GM12878 (cell line): ENCODE results near the gene FAAP100. TPM values are rescaled to one million over a fixed set of nuclear protein-coding genes. Genes with fewer than 3 reads are reported as not detected.

Source experiments
- ATAC-seq: fragments of 200-7000 bp; cut with Tn5 transposase; 3 replicates; pipeline ENCODE4 v1.9.1; 2020; ENCODE audit warnings: mild to moderate bottlenecking, moderate library complexity
- BruUV-seq: library from RNA; stranded (reverse); fragments of 400-500 nt; replicated peaks from 2 replicates; lab custom pipeline; 2021; lab: Mats Ljungman, UMichigan
- CTCF ChIA-PET: fragments of 300-600 bp; sonication (Branson Sonifier 250); formaldehyde crosslinking; extraction: SDS; loops from one replicate; lab custom pipeline; 2021; ENCODE audit warnings: inconsistent platforms; lab: Yijun Ruan, JAX
- POLR2A ChIA-PET: fragments of 350-600 bp; formaldehyde crosslinking; extraction: SDS; loops from one replicate; lab custom pipeline; 2021; ENCODE audit warnings: inconsistent platforms; lab: Charles Lee
- RAD21 ChIA-PET: fragments of 300-600 bp; sonication (Branson Sonifier 250); formaldehyde crosslinking; loops from one replicate; lab custom pipeline; 2023; ENCODE audit warnings: antibody characterized with exemption; ENCODE audit not compliant: unreplicated experiment; lab: Charles Lee
- SMC1A ChIA-PET: fragments of 300-600 bp; sonication (Branson Sonifier 250); formaldehyde crosslinking; loops from one replicate; lab custom pipeline; 2023; ENCODE audit not compliant: unreplicated experiment, uncharacterized antibody; lab: Charles Lee
- DNase-seq: peaks from one replicate; pipeline ENCODE4 v3.0.0-alpha.2; 2011; ENCODE audit warnings: low read depth, low spot score
- FAIRE-seq: peaks from 3 replicates; lab custom pipeline; 2011; peaks lifted over from hg19 to GRCh38; lab: Jason Lieb, UNC
- H2AFZ ChIP-seq: 2 replicates; pipeline ENCODE4 v1.6.0; 2011; ENCODE audit warnings: low read depth, low read length, control low read depth; ENCODE audit not compliant: control insufficient read depth
- H3K27ac ChIP-seq: 2 replicates; pipeline ENCODE4 v1.5.1; 2011; ENCODE audit warnings: control low read depth; ENCODE audit not compliant: control insufficient read depth, insufficient read depth
- H3K27me3 ChIP-seq, 2 experiments: replicated peaks in 1 of 2; 2 replicates each; pipeline versions ENCODE4 v1.6.0 to v1.6.1; 2011; ENCODE audit warnings: low read length in 1 of 2; ENCODE audit not compliant: control insufficient read depth in 2 of 2, insufficient read depth in 2 of 2
- H3K36me3 ChIP-seq, 2 experiments: 2 replicates each; pipeline ENCODE4 v1.5.1; 2011; ENCODE audit warnings: low read length in 1 of 2; ENCODE audit not compliant: control insufficient read depth in 2 of 2, insufficient read depth in 2 of 2
- H3K4me1 ChIP-seq: 2 replicates; pipeline ENCODE4 v1.6.1; 2011; ENCODE audit warnings: mild to moderate bottlenecking, low read length, moderate library complexity, mixed read lengths; ENCODE audit not compliant: control insufficient read depth, insufficient read depth
- H3K4me2 ChIP-seq: 2 replicates; pipeline ENCODE4 v1.6.0; 2011; ENCODE audit warnings: control low read depth; ENCODE audit not compliant: control insufficient read depth, insufficient read depth
- H3K4me3 ChIP-seq: fragments of 200-600 bp; sonication (generic); 2 replicates; pipeline ENCODE4 v1.5.1; 2016
- H3K79me2 ChIP-seq: 2 replicates; pipeline ENCODE4 v1.6.0; 2011; ENCODE audit warnings: low read length; ENCODE audit not compliant: control insufficient read depth, insufficient read depth
- H3K9ac ChIP-seq: 2 replicates; pipeline ENCODE4 v1.8.0; 2011; ENCODE audit warnings: low read length, control low read depth, mixed read lengths; ENCODE audit not compliant: control insufficient read depth, insufficient read depth
- H3K9me3 ChIP-seq: replicated peaks from 3 replicates; pipeline ENCODE4 v1.5.1; 2011; ENCODE audit warnings: mild to moderate bottlenecking, low read length; ENCODE audit not compliant: control insufficient read depth, insufficient read depth
- H4K20me1 ChIP-seq: 2 replicates; pipeline ENCODE4 v1.6.0; 2011; ENCODE audit not compliant: control insufficient read depth, insufficient read depth
- BACH1 ChIP-seq: fragments of 450-650 bp; IDR thresholded peaks from 2 replicates; pipeline ENCODE4 v1.6.1; 2017; ENCODE audit warnings: mild to moderate bottlenecking, borderline replicate concordance
- EED ChIP-seq: sonication (generic); IDR thresholded peaks from 2 replicates; pipeline ENCODE4 v1.6.1; 2016; ENCODE audit warnings: antibody characterized with exemption, low read depth
- ETV6 ChIP-seq, 2 experiments: fragments of 450-650 bp in 1 of 2; IDR thresholded peaks in 1 of 2; conservative IDR thresholded peaks in 1 of 2; 2 replicates each; pipeline ENCODE4 v1.6.1; 2014; ENCODE audit warnings: antibody characterized with exemption in 1 of 2, borderline replicate concordance in 1 of 2, low read depth in 1 of 2, mild to moderate bottlenecking in 1 of 2, moderate library complexity in 1 of 2
- IKZF2 ChIP-seq, 2 experiments: fragments of 450-650 bp; IDR thresholded peaks; 2 replicates each; pipeline ENCODE4 v1.6.1; 2017; ENCODE audit warnings: mild to moderate bottlenecking in 2 of 2, moderate library complexity in 2 of 2
- JUND ChIP-seq: IDR thresholded peaks from 2 replicates; pipeline ENCODE4 v1.6.1; 2012; ENCODE audit warnings: low read depth, mild to moderate bottlenecking, low read length, improper control_type of control experiment, moderate library complexity
- KLF5 ChIP-seq: fragments of 450-650 bp; IDR thresholded peaks from 2 replicates; pipeline ENCODE4 v1.6.1; 2014; ENCODE audit warnings: mild to moderate bottlenecking; ENCODE audit not compliant: partially characterized antibody
- NR2C1 ChIP-seq: fragments of 450-650 bp; IDR thresholded peaks from 2 replicates; pipeline ENCODE4 v1.6.1; 2017; ENCODE audit warnings: antibody characterized with exemption, mild to moderate bottlenecking, moderate library complexity
- PAX8 ChIP-seq: fragments of 450-650 bp; IDR thresholded peaks from 2 replicates; pipeline ENCODE4 v1.6.1; 2017; ENCODE audit warnings: mild to moderate bottlenecking, moderate library complexity
- SMAD1 ChIP-seq: fragments of 450-650 bp; IDR thresholded peaks from 2 replicates; pipeline ENCODE4 v1.6.1; 2018; ENCODE audit warnings: mild to moderate bottlenecking, low read depth; ENCODE audit not compliant: partially characterized antibody
- SMC3 ChIP-seq: IDR thresholded peaks from 2 replicates; pipeline ENCODE4 v1.6.1; 2011; ENCODE audit warnings: low read length, improper control_type of control experiment, borderline replicate concordance
- SREBF1 ChIP-seq: IDR thresholded peaks from 2 replicates; pipeline ENCODE4 v1.6.1; 2012; ENCODE audit warnings: mild to moderate bottlenecking, low read length
- TAF1 ChIP-seq: IDR thresholded peaks from 2 replicates; pipeline ENCODE4 v1.6.1; 2011; ENCODE audit warnings: mild to moderate bottlenecking, low read depth, low read length, borderline replicate concordance
- TCF7 ChIP-seq: IDR thresholded peaks from 2 replicates; pipeline ENCODE4 v1.6.1; 2014; ENCODE audit warnings: antibody characterized with exemption, borderline replicate concordance
- ZBED1 ChIP-seq: IDR thresholded peaks from 2 replicates; pipeline ENCODE4 v1.6.1; 2016; ENCODE audit warnings: borderline replicate concordance
- ZNF274 ChIP-seq: IDR thresholded peaks from one replicate; pipeline ENCODE4 v1.8.0; 2011; ENCODE audit not compliant: insufficient read length, insufficient read depth
- WGBS: methylation state at CpG from one replicate; pipeline ENCODE4 v1.1.6; 2016; ENCODE audit warnings: low lambda C conversion rate; ENCODE audit not compliant: insufficient replicate concordance, insufficient coverage; ENCODE audit errors: missing lambda C conversion rate; 5-methylcytosine and 5-hydroxymethylcytosine counted together
- in situ Hi-C: fragments of 300-500 bp; cut with MboI; formaldehyde crosslinking; loops from 9 replicates; pipeline ENCODE4 v1.14.3; 2018; ENCODE audit warnings: mixed read lengths
- intact Hi-C: fragments of 100-400 bp; cut with micrococcal nuclease; formaldehyde crosslinking; loops from one replicate; pipeline ENCODE4 v1.14.2; 2022; ENCODE audit not compliant: unreplicated experiment
- polyA plus RNA-seq, 11 experiments: library from polyadenylated mRNA; depleted of rRNA in 4 of 11; unstranded in 6 of 11; stranded (reverse) in 5 of 11; fragments of >200 nt; fragmentation: Nextera tagmentation in 4 of 11; fragmentation: Illumina TruSeq in 1 of 11; extraction: Ambion mirVana in 4 of 11; extraction: Trizol in 1 of 11; gene quantifications; 1 replicate in 1 of 11; 2 replicates in 10 of 11; pipeline versions ENCODE4 v1.2.1 to v1.2.3, GENCODE V29; 2011 to 2016; ENCODE audit warnings: inconsistent platforms in 2 of 11, missing spikeins in 2 of 11, low read depth in 1 of 11
- total RNA-seq, 4 experiments: library from RNA; depleted of rRNA in 3 of 4; stranded (reverse); fragments of >200 nt in 3 of 4; fragmentation: Illumina TruSeq in 1 of 4; extraction: Trizol in 1 of 4; gene quantifications; 2 replicates each; pipeline versions ENCODE4 v1.2.1 to v1.2.3, GENCODE V29; 2013 to 2021
- TF ChIP-seq, protein P1 (sequence below), 3 experiments: IDR thresholded peaks in 2 of 3; conservative IDR thresholded peaks in 1 of 3; 2 replicates each; pipeline ENCODE4 v1.5.1; 2011; ENCODE audit warnings: low read depth in 3 of 3, low read length in 3 of 3, mild to moderate bottlenecking in 3 of 3, control low read depth in 2 of 3, moderate library complexity in 2 of 3, inconsistent platforms in 1 of 3, mixed read lengths in 1 of 3; ENCODE audit not compliant: control insufficient read depth in 2 of 3, insufficient read depth in 1 of 3; ENCODE audit errors: extremely low read depth in 1 of 3
- TF ChIP-seq, protein P2 (sequence below): fragments of 450-650 bp; formaldehyde crosslinking; IDR thresholded peaks from 2 replicates; pipeline ENCODE4 v1.4.0; 2022; ENCODE audit warnings: mild to moderate bottlenecking, moderate library complexity

FAAP100 gene
- total and polyA plus RNA-seq, 10 of the 15 experiments (the other 5 are each of a cell fraction or from before 2014, with no cell fraction given) = 0.11 to 46.2 (median 17.1) TPM

DNA sequence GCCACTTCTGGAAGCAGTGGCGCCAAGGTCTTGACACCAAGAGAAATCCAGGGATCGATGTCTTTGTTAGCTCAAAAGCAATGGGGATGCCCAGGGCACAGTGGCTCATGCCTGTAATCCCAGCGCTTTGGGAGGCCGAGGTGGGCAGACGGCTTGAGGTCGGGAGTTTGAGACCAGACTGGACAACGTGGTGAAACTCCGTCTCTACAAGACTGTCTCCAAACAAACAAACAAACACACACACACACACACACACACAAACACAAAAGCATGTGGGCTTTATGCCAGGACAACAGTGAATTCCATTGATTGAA, 22.4 kb upstream of the FAAP100 start:
- no peak for FAIRE-seq
- H3K4me3 ChIP-seq = no peak overlapping the region
- ATAC-seq = no peak
- H4K20me1 ChIP-seq = no peaks in the 10 kb centered on the region
- H3K27me3 ChIP-seq = no peaks in the 10 kb centered on the region
- no peak overlapping the region for H3K4me2 ChIP-seq
- BruUV-seq = no TSS peak
- no peak overlapping the region for H3K9ac ChIP-seq
- in situ Hi-C loops (no loop called here), intact Hi-C loops (no loop called here)
- H3K9me3 ChIP-seq = no peaks in the 10 kb centered on the region
- 91% methylated on average over 8 of the region's 8 CpGs for WGBS
- H3K4me1 ChIP-seq = no peaks in the 10 kb centered on the region
- TF ChIP-seq IKZF2 (IDR thresholded peaks at IDR 0.05) = no peak
- TF ChIP-seq, protein P1, sequence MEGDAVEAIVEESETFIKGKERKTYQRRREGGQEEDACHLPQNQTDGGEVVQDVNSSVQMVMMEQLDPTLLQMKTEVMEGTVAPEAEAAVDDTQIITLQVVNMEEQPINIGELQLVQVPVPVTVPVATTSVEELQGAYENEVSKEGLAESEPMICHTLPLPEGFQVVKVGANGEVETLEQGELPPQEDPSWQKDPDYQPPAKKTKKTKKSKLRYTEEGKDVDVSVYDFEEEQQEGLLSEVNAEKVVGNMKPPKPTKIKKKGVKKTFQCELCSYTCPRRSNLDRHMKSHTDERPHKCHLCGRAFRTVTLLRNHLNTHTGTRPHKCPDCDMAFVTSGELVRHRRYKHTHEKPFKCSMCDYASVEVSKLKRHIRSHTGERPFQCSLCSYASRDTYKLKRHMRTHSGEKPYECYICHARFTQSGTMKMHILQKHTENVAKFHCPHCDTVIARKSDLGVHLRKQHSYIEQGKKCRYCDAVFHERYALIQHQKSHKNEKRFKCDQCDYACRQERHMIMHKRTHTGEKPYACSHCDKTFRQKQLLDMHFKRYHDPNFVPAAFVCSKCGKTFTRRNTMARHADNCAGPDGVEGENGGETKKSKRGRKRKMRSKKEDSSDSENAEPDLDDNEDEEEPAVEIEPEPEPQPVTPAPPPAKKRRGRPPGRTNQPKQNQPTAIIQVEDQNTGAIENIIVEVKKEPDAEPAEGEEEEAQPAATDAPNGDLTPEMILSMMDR (IDR thresholded peaks at IDR 0.05 in 2 of 3, conservative IDR thresholded peaks at IDR 0.05 in 1 of 3; ENCODE audit: control insufficient read depth in 2 of 3, extremely low read depth in 1 of 3, insufficient read depth in 1 of 3, low read depth in 3 of 3, low read length in 3 of 3) = no peak
- TF ChIP-seq ETV6 (conservative IDR thresholded peaks at IDR 0.05 in 1 of 2, IDR thresholded peaks at IDR 0.05 in 1 of 2; ENCODE audit: borderline replicate concordance in 1 of 2, low read depth in 1 of 2) = no peak
- no peak for TF ChIP-seq NR2C1
- TF ChIP-seq, protein P2, sequence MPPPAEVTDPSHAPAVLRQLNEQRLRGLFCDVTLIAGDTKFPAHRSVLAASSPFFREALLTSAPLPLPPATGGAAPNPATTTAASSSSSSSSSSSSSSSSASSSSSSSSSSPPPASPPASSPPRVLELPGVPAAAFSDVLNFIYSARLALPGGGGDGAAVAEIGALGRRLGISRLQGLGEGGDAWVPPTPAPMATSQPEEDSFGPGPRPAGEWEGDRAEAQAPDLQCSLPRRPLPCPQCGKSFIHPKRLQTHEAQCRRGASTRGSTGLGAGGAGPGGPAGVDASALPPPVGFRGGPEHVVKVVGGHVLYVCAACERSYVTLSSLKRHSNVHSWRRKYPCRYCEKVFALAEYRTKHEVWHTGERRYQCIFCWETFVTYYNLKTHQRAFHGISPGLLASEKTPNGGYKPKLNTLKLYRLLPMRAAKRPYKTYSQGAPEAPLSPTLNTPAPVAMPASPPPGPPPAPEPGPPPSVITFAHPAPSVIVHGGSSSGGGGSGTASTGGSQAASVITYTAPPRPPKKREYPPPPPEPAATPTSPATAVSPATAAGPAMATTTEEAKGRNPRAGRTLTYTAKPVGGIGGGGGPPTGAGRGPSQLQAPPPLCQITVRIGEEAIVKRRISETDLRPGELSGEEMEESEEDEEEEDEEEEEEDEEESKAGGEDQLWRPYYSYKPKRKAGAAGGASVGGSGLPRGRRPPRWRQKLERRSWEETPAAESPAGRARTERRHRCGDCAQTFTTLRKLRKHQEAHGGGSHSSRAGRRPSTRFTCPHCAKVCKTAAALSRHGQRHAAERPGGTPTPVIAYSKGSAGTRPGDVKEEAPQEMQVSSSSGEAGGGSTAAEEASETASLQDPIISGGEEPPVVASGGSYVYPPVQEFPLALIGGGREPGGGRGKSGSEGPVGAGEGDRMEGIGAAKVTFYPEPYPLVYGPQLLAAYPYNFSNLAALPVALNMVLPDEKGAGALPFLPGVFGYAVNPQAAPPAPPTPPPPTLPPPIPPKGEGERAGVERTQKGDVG (CRISPR knock-in tag) = no peak
- no peak for TF ChIP-seq SMC3
- TF ChIP-seq KLF5 = no peak
- no peak for TF ChIP-seq SMAD1
- no peak for TF ChIP-seq PAX8
- TF ChIP-seq ZBED1 = no peak
- no peak for TF ChIP-seq SREBF1
- TF ChIP-seq ZNF274 = no peak
- no peak for TF ChIP-seq TAF1
- no peak for TF ChIP-seq BACH1
- TF ChIP-seq EED = no peak
- TF ChIP-seq JUND = no peak
- no peak for TF ChIP-seq TCF7
- no peak overlapping the region for H3K27ac ChIP-seq
- no peak for DNase-seq
- RAD21 ChIA-PET = no interaction called here
- POLR2A ChIA-PET = no interaction called here
- no peaks in the 10 kb centered on the region for H3K79me2 ChIP-seq
- peaks cover 21 to 30% of the 10 kb centered on the region in 2 experiments; a peak in 3 of 4 replicates for H3K36me3 ChIP-seq
- H2AFZ ChIP-seq = no peak overlapping the region
- SMC1A ChIA-PET = no interaction called here
- CTCF ChIA-PET = no interaction called here
